Stimulated activated CD8-positive, alpha-beta memory T cell treated with anti-CD3 and anti-CD28 coated beads, Interleukin-7, amount 100 ng/mL, for 1 hour (primary cell): Measurements from ENCODE around the gene KRTAP5-9.
"Not testable (repeated sequence)": the region's sequence is repeated elsewhere in the genome, so short reads cannot be mapped to it uniquely, and the experiment has no call there.

ENCODE experiments used
- DNase-seq, 2 donors: peaks; one replicate each; pipeline ENCODE4 v3.0.0-alpha.2; 2020; ENCODE audit warnings: low read depth in 2 of 2

Gene KRTAP5-9

DNA sequence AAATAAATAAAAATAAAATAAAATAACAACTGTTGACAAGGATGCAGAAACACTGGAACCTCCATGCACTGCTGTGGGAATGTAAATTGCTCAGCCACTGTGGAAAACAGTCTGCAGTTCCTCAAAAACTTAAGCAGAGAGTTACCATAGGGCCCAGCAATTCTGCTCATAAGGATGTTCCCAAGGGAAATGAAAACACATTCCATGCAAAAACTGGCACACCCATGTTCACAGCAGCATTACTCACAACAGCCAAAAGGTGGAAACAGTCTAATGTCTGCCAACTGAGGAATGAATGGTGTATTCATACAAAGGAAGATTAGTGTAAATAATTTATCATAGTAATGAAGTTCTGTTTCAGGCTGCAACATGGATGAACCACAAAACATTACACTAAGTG, 13.9 kb downstream of the KRTAP5-9 start:
- no peak for DNase-seq

DNA sequence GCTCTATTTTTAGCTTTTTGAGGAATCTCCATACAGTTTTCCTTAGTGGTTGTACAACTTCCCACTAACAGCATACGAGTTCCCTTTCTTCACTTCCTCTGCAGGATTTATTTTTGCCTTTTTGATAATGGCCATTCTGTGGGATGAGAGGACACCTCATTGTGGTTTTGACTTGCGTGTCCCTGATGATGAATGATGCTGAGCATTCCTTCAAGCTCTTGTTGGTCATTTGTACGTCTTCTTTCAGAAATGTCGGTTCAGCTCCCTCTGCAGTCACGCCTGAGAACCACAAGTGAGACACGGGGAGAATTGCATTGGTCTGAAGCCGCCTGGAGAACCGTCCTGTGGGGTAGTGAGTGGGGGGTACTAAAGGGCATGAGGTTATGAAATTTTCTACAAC, 15.2 kb downstream of the KRTAP5-9 start:
- DNase-seq: no peak

DNA sequence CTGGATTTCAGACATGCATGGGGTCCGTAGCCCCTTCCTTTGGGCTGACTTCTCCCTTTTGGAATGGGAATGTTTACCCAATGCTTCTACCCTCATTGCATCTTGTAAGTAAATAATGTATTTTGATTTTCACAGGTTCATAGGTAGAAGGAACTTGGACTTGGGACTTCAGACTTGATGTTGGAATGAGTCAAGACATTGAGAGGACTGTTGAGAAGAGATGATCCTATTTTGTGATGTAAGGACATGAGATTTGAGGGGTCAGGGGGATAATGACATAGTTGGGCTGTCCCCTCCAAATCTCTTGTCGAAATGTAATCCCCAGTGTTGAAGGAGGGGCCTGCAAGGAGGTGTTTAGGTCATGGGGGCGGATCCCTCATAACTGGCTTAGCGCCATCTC, 16.2 kb downstream of the KRTAP5-9 start:
- no peak for DNase-seq

DNA sequence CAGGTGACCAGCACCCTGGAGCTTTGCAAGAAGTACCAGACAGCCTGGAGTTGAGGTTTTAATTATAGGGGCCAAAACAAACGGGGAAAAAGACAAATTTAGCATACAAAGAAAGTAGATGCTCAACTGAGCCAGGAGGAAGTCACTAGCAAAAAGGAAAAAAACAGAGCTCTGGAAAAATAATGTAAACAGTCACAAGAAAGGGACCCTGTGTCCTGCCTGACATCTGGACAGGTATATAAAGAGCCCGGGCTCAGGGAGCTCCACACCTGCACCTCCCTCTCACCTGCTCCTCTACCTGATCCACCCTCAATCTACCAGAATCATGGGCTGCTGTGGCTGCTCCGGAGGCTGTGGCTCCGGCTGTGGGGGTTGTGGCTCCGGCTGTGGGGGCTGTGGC, 17.0 kb downstream of the KRTAP5-9 start, which contains the start of gene KRTAP5-10:
Gene KRTAP5-10 (plus strand): TSS at position 301 of the 400 bp plus-strand sequence. CDS start 25 bp downstream, at position 326.
- no peak for DNase-seq

DNA sequence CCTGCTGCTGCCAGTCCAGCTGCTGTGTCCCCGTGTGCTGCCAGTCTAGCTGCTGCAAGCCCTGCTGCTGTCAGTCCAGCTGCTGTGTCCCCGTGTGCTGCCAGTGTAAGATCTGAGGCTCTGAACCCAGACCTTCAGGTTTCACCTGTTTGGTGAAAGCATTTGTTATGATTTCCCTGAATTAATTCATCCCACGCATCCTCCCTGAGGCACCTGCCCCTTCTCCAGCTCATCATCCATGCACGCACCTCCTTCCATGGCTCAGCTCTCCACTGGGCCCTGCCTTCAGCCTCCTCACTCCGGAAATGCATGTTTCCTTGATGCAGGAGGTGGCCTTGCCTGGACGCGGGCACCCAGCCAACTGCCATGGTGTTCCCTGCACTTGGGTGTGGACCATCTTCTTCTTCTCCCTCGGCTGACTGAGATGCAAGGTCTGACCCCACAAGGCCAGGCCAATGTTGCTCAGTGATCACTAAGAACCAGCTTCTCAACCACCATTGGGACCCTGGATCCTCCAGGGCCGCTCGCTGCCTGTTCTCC, 17.9 kb downstream of the KRTAP5-9 start:
- no peak for DNase-seq

DNA sequence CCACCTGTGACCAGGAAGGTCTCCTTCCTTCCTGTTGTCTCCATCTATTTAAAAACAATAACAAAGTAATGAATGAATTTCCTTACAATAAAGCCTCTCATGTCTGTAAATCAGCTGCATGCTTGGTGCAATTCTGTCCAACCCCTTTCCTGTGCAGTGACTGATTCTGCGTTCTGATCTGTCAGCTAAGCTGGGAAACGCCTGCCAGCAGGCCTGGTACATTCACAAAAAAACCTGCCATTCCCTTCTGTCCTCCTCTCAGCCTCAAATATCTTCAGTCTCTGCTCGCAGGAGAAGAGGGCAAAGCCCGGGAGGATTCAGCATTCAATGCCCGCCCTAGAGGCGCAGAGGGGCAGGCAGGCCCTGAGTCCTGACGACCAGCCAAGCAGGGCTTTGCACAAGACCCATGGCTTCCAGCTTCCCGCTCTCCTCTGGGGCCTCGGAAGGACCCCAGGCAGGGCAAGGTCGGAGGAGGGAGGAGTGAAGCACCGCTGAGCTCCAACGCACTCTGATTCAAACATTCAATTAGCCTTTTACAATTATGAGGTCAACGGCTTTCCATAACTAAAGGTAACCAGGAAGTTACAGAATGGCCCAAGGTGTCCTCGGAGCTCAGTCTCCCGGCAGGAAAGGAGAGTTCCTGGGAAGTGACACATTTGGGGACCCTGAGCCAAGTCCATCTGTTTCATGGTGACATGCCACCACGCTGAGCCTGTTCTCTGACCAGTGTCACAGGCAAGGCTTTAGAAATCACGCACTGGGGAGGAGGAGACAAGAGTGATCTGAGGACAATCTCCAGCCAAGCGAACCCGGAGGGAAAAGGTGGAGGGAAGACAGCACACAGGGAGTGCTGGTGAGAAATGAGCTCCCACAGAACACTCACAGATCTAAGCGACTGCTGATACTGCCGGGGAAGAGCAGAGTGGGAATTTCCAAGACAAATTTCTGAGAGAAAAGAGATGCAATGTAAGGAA, 18.7 kb downstream of the KRTAP5-9 start:
- DNase-seq: not testable (repeated sequence)

DNA sequence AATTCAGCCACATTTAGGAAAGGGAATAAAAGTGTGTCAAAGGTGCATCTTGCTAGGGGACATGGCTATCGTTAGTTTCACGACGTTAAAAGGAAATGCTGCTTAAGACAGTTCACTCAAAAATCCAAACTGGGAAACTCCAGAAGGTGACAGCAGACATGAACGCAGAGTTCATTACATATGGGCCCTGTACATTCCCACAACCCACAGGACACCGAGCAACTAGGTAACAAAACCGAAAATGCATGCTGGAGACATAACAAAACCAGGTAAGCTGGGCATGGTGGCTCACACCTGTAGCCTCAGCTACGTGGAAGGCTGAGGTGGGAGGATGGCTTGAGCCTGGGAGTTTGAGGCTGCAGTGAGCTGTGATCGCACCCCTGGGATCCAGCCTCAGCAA, 19.4 kb downstream of the KRTAP5-9 start:
- not testable (repeated sequence) for DNase-seq

DNA sequence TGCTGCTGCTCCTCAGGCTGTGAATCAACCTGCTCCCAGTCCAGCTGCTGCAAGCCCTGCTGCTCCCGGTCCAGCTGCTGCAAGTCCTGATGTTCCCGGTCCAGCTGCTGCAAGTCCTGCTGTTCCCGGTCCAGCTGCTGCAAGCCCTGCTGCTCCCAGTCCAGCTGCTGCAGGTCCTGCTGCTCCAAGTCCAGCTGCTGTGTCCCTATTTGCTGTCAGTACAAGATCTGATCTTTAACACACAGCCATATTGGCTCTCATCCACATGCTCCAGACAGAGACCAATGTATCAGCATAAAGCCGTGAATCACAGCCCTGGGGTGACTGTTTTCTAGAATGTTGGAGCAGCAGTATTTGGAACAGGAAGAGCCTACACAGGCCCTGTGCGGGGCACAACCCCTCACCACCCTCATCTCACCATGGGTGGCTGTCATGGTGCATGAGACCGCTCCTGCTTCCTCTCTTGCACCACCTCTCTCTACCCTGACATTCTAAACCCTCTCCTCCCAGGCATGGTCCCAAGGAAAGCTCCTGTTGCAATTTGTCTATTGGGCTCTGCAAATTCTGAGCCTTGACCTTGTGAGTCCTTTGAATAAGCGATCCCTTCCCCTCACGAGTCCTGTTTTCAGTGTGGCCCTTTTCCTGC, 20.6 kb downstream of the KRTAP5-9 start:
- no peak for DNase-seq

DNA sequence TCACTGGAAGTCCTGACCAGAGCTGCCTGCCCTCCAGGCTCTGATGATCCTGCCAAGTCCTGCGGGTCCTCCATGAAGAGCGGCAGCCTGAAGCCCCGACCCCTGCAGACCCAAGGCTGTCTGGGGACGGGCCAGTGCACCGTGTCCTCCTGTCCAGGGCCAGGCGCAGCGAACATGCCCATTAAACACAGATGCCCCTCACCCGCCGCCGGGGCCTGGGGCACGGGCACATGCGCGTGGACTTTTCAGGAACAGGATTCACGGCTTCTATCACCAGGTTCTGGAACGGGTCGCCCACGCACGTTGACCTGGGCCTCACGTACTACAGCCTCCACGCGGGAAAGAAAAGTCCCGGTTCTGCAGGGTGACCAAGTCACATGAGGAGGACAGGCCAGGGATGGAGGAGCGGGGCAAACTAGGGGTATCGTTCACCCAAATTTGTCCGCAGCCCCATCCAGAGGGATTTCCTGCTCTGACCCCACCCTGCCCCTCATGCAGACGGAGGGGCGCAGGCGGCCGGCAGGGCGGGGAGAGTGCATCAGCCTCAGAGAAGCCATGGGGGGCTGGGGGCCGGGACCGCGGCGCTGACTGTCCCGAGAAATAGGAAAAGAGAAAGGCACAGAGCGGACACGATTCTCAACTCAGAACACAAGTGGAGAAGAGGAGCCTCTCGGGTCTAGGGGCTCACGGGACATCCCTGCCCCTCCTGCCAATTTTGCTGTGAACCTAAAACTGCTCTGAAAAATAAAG, 23.1 kb downstream of the KRTAP5-9 start:
- DNase-seq: not testable (repeated sequence)

DNA sequence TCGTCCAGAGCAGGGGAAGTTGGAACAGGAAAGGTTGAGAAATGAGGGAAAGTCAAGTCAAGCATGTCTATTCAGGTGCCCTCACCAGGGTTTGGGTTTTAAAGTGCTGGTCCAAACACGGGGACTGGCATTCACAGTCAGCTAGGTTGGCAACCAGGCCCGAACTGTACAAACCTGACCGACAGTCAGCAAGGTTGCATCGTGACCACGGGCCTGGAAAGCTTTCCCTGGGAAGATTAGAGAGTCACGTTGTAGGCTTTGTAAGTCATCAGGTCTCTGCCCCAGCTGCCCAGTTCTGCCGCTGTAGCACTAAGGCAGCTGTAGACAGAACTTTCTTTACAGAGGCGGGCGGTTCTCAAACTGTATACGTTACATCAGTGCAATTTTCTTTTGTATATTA, 24.6 kb downstream of the KRTAP5-9 start:
- no peak for DNase-seq

DNA sequence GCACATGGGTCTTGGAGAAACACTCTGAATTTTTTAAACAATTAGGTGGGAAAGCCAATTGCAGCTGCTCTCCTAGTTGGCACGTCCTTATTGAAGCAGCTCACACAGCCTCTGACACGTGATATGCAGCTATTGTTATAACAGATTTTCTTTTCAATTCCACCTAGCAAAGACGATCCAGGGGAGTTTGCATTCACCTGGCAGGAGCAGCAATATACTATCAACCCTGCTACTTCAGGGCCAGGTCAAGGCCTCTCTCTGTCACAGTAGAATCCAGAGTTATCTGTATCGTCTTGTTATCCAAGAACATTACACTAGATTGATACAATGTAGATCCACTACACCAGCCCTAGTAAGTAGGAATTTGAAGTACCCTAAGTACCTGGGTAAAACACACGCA, 26.2 kb downstream of the KRTAP5-9 start:
- no peak for DNase-seq

DNA sequence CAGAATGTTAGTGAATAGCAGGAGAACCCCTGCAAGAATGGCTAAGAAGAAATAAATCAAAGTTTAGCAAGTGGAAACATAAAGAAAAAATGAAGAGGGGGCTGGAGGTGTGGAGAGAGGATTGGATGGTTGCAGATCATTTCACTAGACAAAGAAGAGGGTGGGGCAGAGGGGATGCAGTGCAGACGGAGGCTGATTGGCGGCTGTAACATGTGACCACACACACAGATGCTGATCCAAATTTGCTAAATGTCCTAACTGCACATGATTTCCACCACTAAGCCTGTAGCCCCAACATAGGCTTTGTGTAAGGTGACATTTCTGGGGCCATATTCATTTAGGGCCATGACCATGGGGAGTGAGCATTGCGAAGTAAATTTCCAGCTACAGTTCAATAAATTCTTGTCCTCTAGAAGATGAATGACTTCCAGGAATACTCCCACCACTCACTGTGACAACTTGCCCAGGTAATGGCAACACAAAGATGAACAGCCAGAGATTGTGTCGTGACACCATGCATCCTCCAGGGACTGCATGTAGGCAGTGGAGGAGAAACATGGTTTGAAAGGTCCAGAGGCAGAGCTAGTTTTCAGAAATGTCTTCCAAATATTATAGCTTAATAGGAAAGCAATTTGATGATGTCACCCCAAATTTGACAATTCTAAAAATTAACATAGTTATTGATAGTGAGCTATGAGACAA, 27.7 kb downstream of the KRTAP5-9 start:
- no peak for DNase-seq

DNA sequence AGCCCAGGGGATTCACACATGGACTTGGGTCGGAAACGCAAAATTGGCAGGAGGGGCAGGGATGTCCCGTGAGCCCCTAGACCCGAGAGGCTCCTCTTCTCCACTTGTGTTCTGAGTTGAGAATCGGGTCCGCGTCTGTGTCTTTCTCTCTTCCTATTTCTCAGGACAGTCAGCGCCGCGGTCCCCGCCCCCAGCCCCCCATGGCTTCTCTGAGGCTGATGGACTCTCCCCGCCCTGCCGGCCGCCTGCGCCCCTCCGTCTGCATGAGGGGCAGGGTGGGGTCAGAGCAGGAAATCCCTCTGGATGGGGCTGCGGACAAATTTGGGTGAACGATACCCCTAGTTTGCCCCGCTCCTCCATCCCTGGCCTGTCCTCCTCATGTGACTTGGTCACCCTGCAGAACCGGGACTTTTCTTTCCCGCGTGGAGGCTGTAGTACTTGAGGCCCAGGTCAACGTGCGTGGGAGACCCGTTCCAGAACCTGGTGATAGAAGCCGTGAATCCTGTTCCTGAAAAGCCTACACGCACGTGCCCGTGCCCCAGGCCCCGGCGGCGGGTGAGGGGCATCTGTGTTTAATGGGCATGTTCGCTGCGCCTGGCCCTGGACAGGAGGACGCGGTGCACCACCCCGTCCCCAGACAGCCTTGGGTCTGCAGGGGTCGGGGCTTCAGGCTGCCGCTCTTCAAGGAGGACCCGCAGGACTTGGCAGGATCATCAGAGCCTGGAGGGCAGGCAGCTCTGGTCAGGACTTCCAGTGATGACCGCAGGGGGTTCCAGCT, 28.7 kb downstream of the KRTAP5-9 start:
- not testable (repeated sequence) for DNase-seq

DNA sequence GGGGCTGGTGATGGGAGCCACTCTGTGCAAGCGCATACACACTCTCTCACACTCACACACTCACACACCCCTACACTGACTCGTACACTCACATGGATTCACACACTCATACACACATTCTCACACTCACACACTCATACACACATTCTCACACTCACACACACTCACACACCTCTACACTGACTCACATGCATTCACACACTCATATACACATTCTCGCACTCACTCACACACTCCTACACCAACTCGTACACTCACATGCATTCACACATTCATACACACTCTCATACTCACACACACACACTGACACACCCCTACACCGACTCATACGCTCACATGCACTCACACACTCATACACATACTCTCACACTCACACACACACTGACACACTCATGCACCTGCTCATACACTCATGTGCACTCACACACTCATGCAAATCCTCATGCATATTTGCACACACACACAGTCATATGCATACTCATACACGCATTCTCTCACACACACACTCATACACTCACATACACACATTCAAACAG, 29.3 kb downstream of the KRTAP5-9 start:
- no peak for DNase-seq

DNA sequence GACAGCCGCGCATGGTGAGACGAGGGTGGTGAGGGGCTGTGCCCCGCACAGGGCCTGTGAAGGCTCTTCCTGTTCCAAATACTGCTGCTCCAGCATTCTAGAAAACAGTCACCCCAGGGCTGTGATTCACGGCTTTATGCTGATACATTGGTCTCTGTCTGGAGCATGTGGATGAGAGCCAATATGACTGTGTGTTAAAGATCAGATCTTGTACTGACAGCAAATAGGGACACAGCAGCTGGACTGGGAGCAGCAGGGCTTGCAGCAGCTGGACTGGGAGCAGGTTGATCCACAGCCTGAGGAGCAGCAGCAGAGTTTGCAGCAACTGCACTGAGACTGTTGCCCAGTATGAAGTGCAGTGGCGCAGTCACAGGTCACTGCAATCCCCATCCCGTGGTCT, 31.3 kb downstream of the KRTAP5-9 start:
- DNase-seq: not testable (repeated sequence)

DNA sequence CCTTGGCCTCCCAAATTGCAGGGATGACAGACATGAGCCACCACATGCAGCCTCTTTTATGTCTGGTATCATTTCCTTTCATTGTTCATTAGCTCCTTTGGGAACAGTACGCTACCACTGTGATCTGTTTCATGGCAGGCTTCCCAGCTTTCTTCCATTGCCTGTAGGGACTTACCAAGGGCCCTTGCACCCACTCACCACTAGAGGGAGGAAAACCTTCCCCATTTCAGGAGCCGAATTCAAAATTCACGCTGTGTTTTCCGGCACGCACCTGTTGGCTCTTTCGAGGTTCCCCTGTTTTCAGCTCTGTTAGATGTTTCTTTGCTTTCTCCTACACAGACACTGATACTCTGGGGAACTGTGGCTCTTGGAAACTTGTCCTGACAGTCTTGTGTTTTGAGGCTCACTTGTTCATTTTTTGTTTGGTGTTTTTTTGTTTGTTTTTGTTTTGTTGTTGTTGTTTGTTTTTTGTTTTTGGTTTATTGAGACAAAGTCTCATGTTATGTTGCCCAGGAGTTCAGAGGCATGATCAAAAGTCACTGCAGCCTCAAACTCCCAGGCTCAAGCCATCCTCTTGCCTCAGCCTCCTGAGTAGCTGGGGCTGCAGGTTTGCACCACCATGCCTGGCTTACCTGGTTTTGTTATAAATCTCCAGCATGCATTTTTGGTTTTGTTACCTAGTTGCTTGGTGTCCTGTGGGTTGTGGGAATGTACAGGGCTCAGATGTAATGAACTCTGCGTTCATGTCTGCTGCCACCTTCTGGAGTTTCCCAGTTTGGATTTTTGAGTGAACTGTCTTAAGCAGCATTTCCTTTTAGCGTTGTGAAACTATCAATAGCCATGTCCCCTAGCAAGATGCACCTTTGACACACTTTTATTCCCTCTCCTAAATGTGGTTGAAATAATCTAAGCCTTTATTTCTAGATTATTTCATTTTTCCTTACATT, 32.1 kb downstream of the KRTAP5-9 start:
- DNase-seq: no peak

DNA sequence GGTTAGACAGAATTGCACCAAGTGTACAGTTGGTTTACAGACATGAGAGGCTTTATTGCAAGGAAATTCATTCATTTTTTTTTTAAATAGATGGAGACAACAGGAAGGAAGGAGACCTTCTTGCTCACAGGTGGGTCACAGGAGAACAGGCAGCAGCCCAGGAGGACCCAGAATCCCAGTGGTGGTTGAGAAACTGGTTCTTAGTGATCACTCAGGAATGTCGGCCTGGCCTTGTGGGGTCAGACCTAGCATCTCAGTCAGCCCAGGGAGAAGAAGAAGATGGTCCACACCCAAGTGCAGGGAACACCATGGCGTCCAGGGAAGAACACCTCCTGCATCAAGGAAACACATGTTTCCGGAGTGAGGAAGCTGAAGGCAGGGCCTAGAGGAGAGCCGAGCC, 33.6 kb downstream of the KRTAP5-9 start:
- no peak for DNase-seq

DNA sequence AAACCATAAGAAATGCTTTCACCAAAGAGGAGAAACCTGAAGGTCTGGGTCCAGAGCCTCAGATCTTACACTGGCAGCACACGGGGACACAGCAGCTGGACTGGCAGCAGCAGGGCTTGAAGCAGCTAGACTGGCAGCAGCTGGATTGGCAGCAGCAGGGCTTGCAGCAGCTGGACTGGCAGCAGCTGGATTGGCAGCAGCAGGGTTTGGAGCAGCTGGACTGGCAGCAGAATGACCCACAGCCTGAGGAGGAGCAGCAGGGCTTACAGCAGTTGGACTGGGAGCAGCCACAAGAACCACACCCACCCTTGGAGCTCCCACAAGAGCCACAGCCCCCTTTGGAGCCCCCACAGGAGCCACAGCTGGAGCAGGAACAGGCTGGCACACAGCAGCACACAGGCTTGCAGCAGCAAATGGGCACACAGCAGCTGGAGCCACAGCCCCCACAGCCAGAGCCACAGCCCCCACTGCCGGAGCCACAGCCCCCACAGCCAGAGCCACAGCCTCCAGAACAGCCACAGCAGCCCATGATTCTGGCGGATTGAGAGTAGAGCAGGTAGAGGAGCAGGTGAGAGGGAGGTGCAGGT, 34.2 kb downstream of the KRTAP5-9 start, which contains the start of gene KRTAP5-11:
Gene KRTAP5-11 (minus strand): TSS at position 567 of the 587 bp plus-strand sequence. CDS start 38 bp downstream, at position 529.
- DNase-seq: no peak
